HepG2 (cell line): ENCODE measurements around the gene ZNF48. TPM values are rescaled to one million over a fixed set of nuclear protein-coding genes. Genes with fewer than 3 reads are reported as not detected.

Experiments used
- ESRRA ChIP-seq: sonication (generic); formaldehyde crosslinking; IDR thresholded peaks from 2 replicates; pipeline ENCODE4 v1.5.1; 2020; ENCODE audit warnings: mild to moderate bottlenecking, low read depth, missing genetic modification reagents
- GLI4 ChIP-seq: sonication (generic); formaldehyde crosslinking; IDR thresholded peaks from 2 replicates; pipeline ENCODE4 v1.5.1; 2020; ENCODE audit warnings: missing genetic modification reagents, mild to moderate bottlenecking, moderate library complexity, borderline replicate concordance
- SIX1 ChIP-seq: sonication (generic); formaldehyde crosslinking; IDR thresholded peaks from 2 replicates; pipeline ENCODE4 v1.4.0; 2020; ENCODE audit warnings: missing genetic modification reagents, borderline replicate concordance
- SOX13 ChIP-seq, 3 experiments: fragments of 450-650 bp in 1 of 3; sonication (generic) in 1 of 3; formaldehyde crosslinking in 1 of 3; IDR thresholded peaks in 2 of 3; conservative IDR thresholded peaks in 1 of 3; 2 replicates each; pipeline versions ENCODE4 v1.5.0 to v1.6.1; 2016 to 2020; ENCODE audit warnings: antibody characterized with exemption in 1 of 3, mild to moderate bottlenecking in 1 of 3, missing compliant biosample characterization in 1 of 3, missing genetic modification reagents in 1 of 3, moderate library complexity in 1 of 3
- SRF ChIP-seq: IDR thresholded peaks from 2 replicates; pipeline ENCODE4 v1.6.1; 2011; ENCODE audit warnings: mild to moderate bottlenecking, low read depth, low read length, moderate library complexity
- SRSF9 ChIP-seq: fragments of 200-400 bp; formaldehyde crosslinking; IDR thresholded peaks from 2 replicates; pipeline ENCODE4 v1.6.1; 2018; ENCODE audit warnings: borderline replicate concordance, mild to moderate bottlenecking, low read depth, low read length; ENCODE audit not compliant: insufficient read depth, poor library complexity, severe bottlenecking
- THYN1 ChIP-seq: sonication (generic); formaldehyde crosslinking; IDR thresholded peaks from 2 replicates; pipeline ENCODE4 v1.8.1; 2023; ENCODE audit warnings: low read depth, mild to moderate bottlenecking, moderate library complexity, missing genetic modification reagents, borderline replicate concordance
- YY1 ChIP-seq: IDR thresholded peaks from 2 replicates; pipeline ENCODE4 v1.6.1; 2011; ENCODE audit warnings: low read length, low read depth, moderate library complexity, mild to moderate bottlenecking; ENCODE audit not compliant: insufficient read depth, insufficient replicate concordance
- ZFP41 ChIP-seq: sonication (generic); formaldehyde crosslinking; IDR thresholded peaks from 2 replicates; pipeline ENCODE4 v1.4.0; 2020; ENCODE audit warnings: mild to moderate bottlenecking, missing genetic modification reagents, borderline replicate concordance
- ZNF136 ChIP-seq: sonication (generic); formaldehyde crosslinking; IDR thresholded peaks from 2 replicates; pipeline ENCODE4 v1.8.1; 2022; ENCODE audit warnings: low read depth, mild to moderate bottlenecking, moderate library complexity, missing genetic modification reagents
- ZNF354B ChIP-seq: sonication (generic); formaldehyde crosslinking; IDR thresholded peaks from 2 replicates; pipeline ENCODE4 v1.8.0; 2022; ENCODE audit warnings: mild to moderate bottlenecking, missing genetic modification reagents
- ZNF383 ChIP-seq: sonication (generic); formaldehyde crosslinking; IDR thresholded peaks from 2 replicates; pipeline ENCODE4 v1.4.0; 2020; ENCODE audit warnings: missing genetic modification reagents, mild to moderate bottlenecking, borderline replicate concordance
- ZNF670 ChIP-seq: sonication (generic); formaldehyde crosslinking; IDR thresholded peaks from 2 replicates; pipeline ENCODE4 v1.8.0; 2022; ENCODE audit warnings: mild to moderate bottlenecking, missing genetic modification reagents, borderline replicate concordance
- ZNF782 ChIP-seq: sonication (generic); formaldehyde crosslinking; IDR thresholded peaks from 2 replicates; pipeline ENCODE4 v1.4.0; 2020; ENCODE audit warnings: missing genetic modification reagents, mild to moderate bottlenecking, borderline replicate concordance
- polyA plus RNA-seq, 8 experiments: library from polyadenylated mRNA; depleted of rRNA in 3 of 8; stranded (reverse) in 7 of 8; unstranded in 1 of 8; fragments of >200 nt; fragmentation: Illumina TruSeq in 4 of 8; extraction: Trizol in 4 of 8; gene quantifications; 2 replicates each; pipeline versions ENCODE4 v1.2.1 to v1.2.3, GENCODE V29; 2011 to 2016; ENCODE audit warnings: low read depth in 4 of 8, missing spikeins in 1 of 8, mixed read lengths in 1 of 8; ENCODE audit not compliant: insufficient read depth in 1 of 8
- total RNA-seq, 5 experiments: library from RNA; depleted of rRNA; stranded (reverse); fragments of >200 nt; fragmentation: Illumina TruSeq; extraction: Trizol; gene quantifications; 2 replicates each; pipeline ENCODE4 v1.2.3, GENCODE V29; 2016; ENCODE audit warnings: low read depth in 1 of 5
- TF ChIP-seq, protein P1 (sequence below): conservative IDR thresholded peaks from 2 replicates; pipeline ENCODE4 v1.6.1; 2018; ENCODE audit warnings: missing genetic modification reagents
- TF ChIP-seq, protein P2 (sequence below): sonication (generic); formaldehyde crosslinking; IDR thresholded peaks from 2 replicates; pipeline ENCODE4 v1.4.0; 2020; ENCODE audit warnings: missing genetic modification reagents
- TF ChIP-seq, protein P3 (sequence below), 2 experiments: fragments of 450-650 bp in 1 of 2; sonication (generic) in 1 of 2; formaldehyde crosslinking; IDR thresholded peaks; 2 replicates each; pipeline versions ENCODE4 v1.5.0 to v1.8.0; 2020 to 2022; ENCODE audit warnings: mild to moderate bottlenecking in 1 of 2, missing genetic modification reagents in 1 of 2
- TF ChIP-seq, protein P4 (sequence below): sonication (generic); formaldehyde crosslinking; IDR thresholded peaks from 2 replicates; pipeline ENCODE4 v1.4.0; 2020; ENCODE audit warnings: missing genetic modification reagents, borderline replicate concordance

ZNF48 gene
- total and polyA plus RNA-seq, 2 of the 13 experiments (the other 11 are each of a cell fraction or from before 2014, with no cell fraction given): 9.9 to 12.3 TPM

DNA sequence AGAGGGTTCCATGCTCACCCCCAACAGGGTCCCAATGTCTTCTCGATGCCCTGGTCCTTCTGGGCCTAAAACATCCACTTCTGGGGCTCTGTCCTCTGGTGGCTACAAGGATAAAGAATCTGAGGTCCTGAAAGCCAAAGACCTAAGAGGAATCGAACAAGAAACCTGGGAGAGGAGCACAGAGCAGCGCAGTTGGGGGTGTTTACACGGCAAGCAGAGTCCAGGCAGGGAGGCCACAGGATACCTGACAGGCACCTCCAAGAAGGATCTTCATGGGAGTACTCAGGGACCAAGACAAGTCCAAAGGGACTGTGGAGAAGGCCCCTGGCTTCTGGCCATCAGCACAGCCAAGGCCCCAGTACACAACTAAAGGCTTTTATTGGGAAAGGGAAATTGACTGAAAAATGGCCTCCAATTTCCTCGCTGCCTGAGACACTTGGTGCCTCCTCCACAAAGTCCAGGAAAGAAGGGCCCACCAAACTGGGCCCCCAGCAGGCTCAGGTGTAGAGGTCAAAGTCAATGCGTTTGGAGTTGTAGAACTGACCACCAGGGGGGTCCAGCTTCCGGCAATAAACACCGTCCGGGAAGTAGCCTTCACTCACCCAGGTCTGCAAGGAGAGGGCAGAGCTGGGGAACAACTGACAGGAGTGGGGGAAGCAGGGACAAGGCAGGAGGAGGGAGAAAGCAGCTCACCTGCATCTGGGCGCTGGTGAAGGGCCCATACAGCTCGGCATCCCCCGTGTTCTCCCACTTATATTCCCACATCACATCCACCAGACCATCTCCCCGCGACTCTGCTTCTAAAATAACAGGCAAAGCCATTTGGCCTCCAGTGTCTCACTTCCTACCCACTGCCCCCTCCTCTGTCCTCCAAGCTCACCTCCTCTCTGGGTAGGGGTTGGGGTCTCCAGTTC, 42.5 kb upstream of the ZNF48 start (continued):
- TF ChIP-seq ZNF354B (CRISPR knock-in tag) (no peak), ZFP41 (CRISPR knock-in tag) (no peak), SRSF9 (no peak), ZNF782 (CRISPR knock-in tag) (0 out of 2 replicates have a peak, but pooled peaks have one; percentile 35), THYN1 (CRISPR knock-in tag) (no peak), SRF (no peak), ZNF670 (CRISPR knock-in tag) (0 out of 2 replicates have a peak, but pooled peaks have one; percentile 49), ZNF136 (CRISPR knock-in tag) (no peak), SOX13 (IDR thresholded peaks at IDR 0.05) (no peak), SOX13 (CRISPR knock-in tag; conservative IDR thresholded peaks at IDR 0.05 in 1 of 2, IDR thresholded peaks at IDR 0.05 in 1 of 2) (no peak), YY1 (peak; percentile 36), GLI4 (no peak), SIX1 (CRISPR knock-in tag) (no peak), ZNF383 (CRISPR knock-in tag) (no peak), ESRRA (no peak)
- TF ChIP-seq, protein P1, sequence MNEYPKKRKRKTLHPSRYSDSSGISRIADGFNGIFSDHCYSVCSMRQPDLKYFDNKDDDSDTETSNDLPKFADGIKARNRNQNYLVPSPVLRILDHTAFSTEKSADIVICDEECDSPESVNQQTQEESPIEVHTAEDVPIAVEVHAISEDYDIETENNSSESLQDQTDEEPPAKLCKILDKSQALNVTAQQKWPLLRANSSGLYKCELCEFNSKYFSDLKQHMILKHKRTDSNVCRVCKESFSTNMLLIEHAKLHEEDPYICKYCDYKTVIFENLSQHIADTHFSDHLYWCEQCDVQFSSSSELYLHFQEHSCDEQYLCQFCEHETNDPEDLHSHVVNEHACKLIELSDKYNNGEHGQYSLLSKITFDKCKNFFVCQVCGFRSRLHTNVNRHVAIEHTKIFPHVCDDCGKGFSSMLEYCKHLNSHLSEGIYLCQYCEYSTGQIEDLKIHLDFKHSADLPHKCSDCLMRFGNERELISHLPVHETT (CRISPR knock-in tag): no peak
- TF ChIP-seq, protein P2, sequence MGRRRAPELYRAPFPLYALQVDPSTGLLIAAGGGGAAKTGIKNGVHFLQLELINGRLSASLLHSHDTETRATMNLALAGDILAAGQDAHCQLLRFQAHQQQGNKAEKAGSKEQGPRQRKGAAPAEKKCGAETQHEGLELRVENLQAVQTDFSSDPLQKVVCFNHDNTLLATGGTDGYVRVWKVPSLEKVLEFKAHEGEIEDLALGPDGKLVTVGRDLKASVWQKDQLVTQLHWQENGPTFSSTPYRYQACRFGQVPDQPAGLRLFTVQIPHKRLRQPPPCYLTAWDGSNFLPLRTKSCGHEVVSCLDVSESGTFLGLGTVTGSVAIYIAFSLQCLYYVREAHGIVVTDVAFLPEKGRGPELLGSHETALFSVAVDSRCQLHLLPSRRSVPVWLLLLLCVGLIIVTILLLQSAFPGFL: no peak
- TF ChIP-seq, protein P3, sequence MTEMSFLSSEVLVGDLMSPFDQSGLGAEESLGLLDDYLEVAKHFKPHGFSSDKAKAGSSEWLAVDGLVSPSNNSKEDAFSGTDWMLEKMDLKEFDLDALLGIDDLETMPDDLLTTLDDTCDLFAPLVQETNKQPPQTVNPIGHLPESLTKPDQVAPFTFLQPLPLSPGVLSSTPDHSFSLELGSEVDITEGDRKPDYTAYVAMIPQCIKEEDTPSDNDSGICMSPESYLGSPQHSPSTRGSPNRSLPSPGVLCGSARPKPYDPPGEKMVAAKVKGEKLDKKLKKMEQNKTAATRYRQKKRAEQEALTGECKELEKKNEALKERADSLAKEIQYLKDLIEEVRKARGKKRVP (CRISPR knock-in tag; IDR thresholded peaks at IDR 0.05): no peak
- TF ChIP-seq, protein P4, sequence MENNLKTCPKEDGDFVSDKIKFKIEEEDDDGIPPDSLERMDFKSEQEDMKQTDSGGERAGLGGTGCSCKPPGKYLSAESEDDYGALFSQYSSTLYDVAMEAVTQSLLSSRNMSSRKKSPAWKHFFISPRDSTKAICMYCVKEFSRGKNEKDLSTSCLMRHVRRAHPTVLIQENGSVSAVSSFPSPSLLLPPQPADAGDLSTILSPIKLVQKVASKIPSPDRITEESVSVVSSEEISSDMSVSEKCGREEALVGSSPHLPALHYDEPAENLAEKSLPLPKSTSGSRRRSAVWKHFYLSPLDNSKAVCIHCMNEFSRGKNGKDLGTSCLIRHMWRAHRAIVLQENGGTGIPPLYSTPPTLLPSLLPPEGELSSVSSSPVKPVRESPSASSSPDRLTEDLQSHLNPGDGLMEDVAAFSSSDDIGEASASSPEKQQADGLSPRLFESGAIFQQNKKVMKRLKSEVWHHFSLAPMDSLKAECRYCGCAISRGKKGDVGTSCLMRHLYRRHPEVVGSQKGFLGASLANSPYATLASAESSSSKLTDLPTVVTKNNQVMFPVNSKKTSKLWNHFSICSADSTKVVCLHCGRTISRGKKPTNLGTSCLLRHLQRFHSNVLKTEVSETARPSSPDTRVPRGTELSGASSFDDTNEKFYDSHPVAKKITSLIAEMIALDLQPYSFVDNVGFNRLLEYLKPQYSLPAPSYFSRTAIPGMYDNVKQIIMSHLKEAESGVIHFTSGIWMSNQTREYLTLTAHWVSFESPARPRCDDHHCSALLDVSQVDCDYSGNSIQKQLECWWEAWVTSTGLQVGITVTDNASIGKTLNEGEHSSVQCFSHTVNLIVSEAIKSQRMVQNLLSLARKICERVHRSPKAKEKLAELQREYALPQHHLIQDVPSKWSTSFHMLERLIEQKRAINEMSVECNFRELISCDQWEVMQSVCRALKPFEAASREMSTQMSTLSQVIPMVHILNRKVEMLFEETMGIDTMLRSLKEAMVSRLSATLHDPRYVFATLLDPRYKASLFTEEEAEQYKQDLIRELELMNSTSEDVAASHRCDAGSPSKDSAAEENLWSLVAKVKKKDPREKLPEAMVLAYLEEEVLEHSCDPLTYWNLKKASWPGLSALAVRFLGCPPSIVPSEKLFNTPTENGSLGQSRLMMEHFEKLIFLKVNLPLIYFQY (CRISPR knock-in tag): no peak
